Keratinocyte (primary cell): ENCODE results near the gene CGNL1.

Experiments used
- EZH2 ChIP-seq: IDR thresholded peaks from one replicate; pipeline ENCODE4 v1.6.1; 2012; ENCODE audit warnings: inconsistent platforms, mild to moderate bottlenecking, low read length, moderate library complexity
- TF ChIP-seq, protein P1 (sequence below), 3 experiments: IDR thresholded peaks in 1 of 3; conservative IDR thresholded peaks in 1 of 3; optimal IDR thresholded peaks in 1 of 3; 2 replicates in 2 of 3; 3 replicates in 1 of 3; pipeline versions ENCODE3 to v1.5.1; 2011; ENCODE audit warnings: low read length in 3 of 3, mild to moderate bottlenecking in 3 of 3, moderate library complexity in 2 of 3, control low read depth in 1 of 3, inconsistent platforms in 1 of 3; ENCODE audit not compliant: insufficient read depth in 2 of 3; ENCODE audit errors: extremely low read depth in 1 of 3

- TF ChIP-seq, protein P1, sequence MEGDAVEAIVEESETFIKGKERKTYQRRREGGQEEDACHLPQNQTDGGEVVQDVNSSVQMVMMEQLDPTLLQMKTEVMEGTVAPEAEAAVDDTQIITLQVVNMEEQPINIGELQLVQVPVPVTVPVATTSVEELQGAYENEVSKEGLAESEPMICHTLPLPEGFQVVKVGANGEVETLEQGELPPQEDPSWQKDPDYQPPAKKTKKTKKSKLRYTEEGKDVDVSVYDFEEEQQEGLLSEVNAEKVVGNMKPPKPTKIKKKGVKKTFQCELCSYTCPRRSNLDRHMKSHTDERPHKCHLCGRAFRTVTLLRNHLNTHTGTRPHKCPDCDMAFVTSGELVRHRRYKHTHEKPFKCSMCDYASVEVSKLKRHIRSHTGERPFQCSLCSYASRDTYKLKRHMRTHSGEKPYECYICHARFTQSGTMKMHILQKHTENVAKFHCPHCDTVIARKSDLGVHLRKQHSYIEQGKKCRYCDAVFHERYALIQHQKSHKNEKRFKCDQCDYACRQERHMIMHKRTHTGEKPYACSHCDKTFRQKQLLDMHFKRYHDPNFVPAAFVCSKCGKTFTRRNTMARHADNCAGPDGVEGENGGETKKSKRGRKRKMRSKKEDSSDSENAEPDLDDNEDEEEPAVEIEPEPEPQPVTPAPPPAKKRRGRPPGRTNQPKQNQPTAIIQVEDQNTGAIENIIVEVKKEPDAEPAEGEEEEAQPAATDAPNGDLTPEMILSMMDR (optimal IDR thresholded peaks at IDR 0.05 in 1 of 3, IDR thresholded peaks at IDR 0.05 in 1 of 3, conservative IDR thresholded peaks at IDR 0.05 in 1 of 3; ENCODE audit: extremely low read depth in 1 of 3, insufficient read depth in 2 of 3, low read length in 3 of 3) = no peak
- TF ChIP-seq EZH2 = no peak
Measured at GRCh38 chr15:57373882-57374276, 2.4 kb upstream of the CGNL1 start.
